NOMO-1 treated with DMSO at 0.1 percent for 48 hours (cell line): ENCODE results near the gene WHRN.

Source experiments
- DNase-seq: peaks from one replicate; lab custom pipeline; 2025; ENCODE audit not compliant: unreplicated experiment; lab: John Stamatoyannopoulos, UW

WHRN gene

DNA sequence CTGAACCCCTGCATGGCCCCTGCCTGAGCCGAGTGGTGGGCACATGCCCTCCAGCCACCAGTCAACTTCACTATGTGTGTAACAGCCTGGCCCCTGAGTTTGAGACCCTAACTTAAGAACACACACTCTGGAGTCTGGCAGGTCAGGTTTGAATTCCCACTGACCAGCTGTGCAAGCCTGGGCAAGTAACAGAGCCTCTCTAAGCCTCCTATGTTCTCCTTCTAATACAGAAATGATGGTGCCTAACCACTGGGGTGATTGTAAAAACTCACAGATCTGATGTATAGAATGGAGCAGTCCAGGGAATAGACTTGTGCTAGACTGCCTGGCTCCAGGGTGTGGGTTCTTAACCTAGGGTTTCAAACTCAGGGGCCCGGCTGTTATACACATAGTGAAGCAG lies 100.7 kb downstream of the WHRN start:
- no peak for DNase-seq

DNA sequence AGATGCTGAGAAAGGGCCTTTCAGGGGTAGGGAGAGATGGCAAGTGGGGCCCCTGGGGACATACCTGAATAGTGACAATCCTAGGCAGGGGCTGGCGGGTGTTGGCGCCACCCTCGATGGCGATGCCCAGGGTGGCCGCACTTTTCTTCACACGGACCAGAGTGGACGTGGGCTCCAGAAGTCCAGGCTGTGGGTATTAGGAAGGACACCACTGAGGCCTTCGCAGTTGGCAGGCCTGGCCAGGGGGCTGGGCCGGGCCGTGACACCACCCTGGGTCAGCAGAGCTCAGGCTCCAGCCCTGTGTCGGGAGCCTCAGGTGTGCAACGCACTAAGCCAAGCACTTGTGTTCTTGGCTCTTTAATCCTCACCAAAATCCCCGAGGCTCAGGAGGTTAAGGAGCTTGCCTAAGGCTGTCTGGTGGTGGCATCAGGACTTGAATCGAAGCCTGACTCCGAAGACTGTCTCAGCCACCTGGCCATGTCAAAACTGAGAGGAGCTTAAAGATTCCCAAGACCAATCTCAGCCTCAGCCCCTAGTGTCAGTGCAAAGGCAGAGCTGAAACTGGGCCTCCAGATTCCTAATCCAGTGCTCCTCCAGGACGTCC lies 102.0 kb downstream of the WHRN start:
- no peak for DNase-seq

DNA sequence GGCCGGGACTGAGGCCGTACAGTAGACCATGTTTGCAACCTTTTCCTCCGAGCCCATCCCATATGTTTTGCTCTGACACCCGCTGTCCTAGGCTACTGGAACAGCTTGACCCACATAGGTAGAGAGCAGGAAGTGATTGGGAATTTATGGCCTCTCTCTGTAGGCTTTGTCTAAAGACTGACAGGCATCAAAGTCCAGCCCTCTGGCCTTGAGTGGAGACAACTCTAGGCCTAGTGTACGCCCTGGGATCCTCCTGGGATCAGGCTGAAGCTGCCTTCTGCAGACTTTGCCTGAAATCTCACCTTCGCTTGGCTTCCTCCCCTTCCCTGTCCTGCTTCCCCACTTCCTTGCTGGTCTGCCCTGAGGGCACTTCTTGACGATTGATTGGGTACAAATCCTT lies 103.9 kb downstream of the WHRN start:
- no peak for DNase-seq

GRCh38 chr9:114400772-114401171 lies 104.5 kb downstream of the WHRN start:
- DNase-seq = no peak

GRCh38 chr9:114400219-114400618 lies 105.1 kb downstream of the WHRN start:
- no peak for DNase-seq

DNA sequence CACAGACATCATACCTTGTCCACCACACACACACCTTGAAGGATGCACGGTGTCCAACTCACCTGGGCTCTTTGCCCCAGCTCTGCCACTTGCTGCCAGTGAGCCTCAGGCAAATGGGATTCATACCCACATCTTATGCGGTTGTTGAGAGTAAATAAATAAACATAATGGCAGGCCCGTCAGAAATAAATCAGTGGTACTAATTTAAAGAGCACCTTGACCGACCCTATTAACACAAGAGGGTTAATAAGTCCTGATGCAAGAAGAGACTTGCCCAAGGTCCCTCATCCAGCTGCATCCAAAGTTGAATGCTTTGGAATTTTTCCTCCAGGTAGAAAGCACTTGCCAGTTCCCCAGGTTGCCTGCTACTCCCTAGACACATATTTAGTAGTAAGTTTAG lies 105.9 kb downstream of the WHRN start:
- no peak for DNase-seq

DNA sequence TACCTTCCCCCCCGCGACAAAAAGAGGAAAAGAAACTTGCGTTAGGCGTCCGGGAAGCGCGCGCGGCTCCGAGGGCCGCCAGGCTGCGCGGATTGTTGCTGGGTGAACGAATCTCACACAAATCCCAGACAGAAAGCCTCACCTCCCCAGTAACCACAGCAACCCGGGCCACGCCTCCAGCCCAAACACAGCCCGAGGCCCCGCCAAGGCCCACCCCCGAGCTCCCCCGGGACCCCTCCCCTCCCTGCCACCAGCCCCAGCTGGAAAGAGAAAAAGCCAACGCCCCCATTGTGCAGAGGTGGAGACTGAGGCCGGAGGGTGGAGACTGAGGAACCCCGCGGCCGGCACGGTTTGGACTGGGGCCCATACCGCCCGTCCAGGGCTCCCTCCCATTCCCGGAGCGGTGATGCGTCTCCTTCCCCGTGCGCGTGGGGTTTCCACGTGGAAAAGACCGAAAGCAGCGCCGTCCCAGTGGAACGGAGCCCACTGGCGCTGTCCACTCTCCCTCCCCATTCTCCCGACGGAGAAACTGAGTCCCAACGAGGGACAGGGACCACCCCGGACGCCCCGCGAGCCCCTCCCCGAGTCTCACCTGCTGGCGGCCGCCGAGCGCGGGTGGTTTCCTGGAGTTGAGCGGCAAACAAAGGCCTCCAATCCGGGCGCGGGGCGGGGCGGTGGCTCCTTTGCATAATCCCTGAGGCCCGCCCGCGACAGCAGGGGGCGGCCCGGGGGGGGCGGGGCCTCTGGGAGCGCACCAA lies 107.2 kb downstream of the WHRN start:
- DNase-seq = peak; percentile 92

- DNase-seq = no peak
These were observed 107.9 kb downstream of the WHRN start for GRCh38 chr9:114397219-114397847.

DNA sequence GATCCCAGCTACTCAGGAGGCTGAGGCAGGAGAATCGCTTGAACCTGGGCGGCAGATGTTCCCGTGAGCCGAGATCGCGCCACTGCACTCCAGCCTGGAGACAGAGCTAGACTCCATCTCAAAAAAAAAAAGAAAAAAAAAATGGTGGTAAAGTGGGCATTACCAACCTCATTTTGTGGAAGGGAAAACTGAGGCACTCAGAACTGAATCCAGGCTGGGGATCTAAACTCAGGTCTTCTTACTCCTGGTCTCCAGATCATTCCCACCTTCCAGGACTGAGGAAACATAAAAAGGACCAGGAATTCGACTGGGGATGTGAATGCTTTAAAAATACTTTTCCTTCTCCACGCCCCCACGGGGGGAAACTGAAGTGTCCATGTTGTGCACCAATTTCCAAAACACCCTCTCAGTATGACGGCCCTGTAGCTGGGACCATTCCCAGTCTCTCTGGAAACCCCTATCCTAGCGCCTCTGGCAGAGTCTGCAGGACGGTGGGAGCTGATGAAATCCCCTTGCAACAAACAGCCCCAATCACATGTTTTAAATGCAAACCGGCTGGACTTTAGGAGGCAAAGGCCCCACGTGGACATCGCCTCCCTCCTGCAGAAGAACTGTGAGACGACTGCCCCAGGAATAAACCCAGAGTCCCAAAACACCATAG lies 108.6 kb downstream of the WHRN start:
- no peak for DNase-seq

GRCh38 chr9:114395768-114396167 lies 109.5 kb downstream of the WHRN start:
- DNase-seq = no peak

DNA sequence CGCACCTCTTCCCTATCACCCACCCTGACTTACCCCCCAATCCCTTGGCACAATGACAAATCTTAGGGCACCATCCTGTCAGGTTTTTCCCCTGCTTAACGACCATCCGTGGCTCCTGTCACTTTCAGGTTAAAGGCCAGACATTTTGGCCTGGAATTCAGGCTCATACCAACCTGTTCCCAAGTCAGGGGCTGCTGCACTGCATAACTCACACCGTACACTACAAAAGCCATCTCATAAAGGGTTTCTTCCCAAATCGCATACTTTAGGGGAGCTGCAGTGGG lies 110.0 kb downstream of the WHRN start:
- DNase-seq = no peak

- DNase-seq = no peak
These were observed 110.5 kb downstream of the WHRN start for GRCh38 chr9:114394523-114395333.

DNA sequence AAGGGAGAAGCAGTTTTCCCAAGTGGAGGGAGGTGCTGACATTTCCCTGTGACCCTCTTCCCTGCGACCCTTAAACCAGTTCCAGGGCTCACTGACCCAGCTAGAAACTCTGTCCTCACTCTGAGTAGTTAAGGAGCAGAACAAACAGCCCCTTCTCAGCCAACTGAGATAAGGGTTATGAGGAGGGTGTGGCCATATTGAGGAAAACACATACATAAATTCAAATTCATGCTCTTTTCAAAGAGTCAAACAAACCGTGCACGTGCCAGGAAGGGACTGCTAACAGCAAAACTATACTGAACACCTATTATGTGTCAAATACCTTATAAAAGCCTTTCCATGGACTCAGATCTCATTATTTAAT lies 112.5 kb downstream of the WHRN start:
- no peak for DNase-seq

DNA sequence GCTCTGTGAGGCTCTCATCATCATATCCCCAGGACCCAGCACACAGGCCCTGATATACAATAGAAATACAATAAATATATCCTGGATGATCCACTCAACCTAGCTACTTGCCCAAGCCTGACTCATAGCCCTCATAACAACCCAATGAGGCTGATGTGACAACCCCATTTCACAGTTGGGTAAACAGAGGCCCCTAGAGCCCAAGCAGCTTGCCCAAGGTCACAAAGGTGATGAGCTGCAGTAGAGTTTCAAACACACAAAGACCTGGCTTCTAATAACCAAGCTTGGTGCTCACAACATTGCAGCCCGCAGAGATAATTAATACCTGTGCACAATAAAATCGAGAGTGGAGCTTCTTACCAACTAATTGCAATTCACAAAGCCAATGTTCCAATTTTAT lies 114.3 kb downstream of the WHRN start:
- no peak for DNase-seq

DNA sequence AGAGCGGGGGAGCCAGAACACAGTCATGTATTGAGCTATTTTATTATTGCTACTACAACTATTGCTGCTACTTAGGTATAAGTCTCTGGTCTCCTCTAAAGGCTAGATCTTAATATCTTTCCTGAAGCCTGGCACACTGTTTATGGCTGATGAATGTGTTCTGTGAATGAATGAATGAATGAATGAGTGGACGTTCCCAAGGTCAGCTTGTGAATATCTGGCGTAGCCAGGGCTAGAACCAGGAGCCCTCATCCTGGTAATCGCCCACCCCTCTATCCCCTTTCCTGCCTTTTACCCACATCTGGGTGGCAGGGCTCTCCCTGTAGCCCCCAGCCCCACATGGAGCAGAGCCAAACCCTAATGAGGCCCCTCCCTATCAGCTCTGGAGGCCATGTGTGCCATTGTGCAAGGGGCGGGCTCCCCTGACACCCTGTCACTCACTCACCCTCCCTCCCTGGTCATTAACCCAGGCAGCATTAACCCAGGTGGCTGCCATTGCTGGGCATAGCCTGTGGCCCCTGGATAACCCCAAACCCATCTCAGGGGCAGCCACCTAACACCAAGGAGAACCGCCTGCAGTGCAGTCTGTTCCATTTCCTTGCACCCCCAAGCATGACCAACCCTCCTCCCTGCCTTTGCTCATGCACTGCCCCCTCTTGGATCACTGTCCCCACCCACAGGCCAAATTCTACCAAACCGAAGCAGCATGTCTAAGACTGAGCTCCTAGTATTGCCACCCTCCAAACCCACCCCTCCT lies 115.5 kb downstream of the WHRN start:
- DNase-seq = no peak

- no peak for DNase-seq
These were observed 116.4 kb downstream of the WHRN start for GRCh38 chr9:114388764-114389375.

- DNase-seq = no peak
These were observed 117.0 kb downstream of the WHRN start for GRCh38 chr9:114388357-114388682.

- peak; percentile 72 for DNase-seq
These were observed 117.5 kb downstream of the WHRN start, which contains the start of gene AKNA for GRCh38 chr9:114387680-114388356. Gene AKNA, minus strand, starts transcription at chr9:114387982. Its CDS starts 6,649 bp downstream, at chr9:114381333.

GRCh38 chr9:114386886-114387679 lies 118.2 kb downstream of the WHRN start:
- no peak for DNase-seq
